HCT116 (cell line): ENCODE measurements around the gene SCD5. TPM values are rescaled to one million over a fixed set of nuclear protein-coding genes. Genes with fewer than 3 reads are reported as not detected.

ENCODE experiments used
- ATAC-seq: fragments of 200-7000 bp; cut with Tn5 transposase; 2 replicates; pipeline ENCODE4 v1.9.1; 2020; ENCODE audit warnings: mild to moderate bottlenecking, moderate library complexity
- BruUV-seq: library from RNA; stranded (reverse); fragments of 400-500 nt; replicated peaks from 2 replicates; lab custom pipeline; 2021; lab: Mats Ljungman, UMichigan
- CTCF ChIA-PET: fragments of 300-600 bp; sonication (Branson Sonifier 250); formaldehyde crosslinking; loops from one replicate; lab custom pipeline; 2021; ENCODE audit warnings: antibody characterized with exemption; lab: Charles Lee
- POLR2A ChIA-PET: fragments of 300-600, 350-600 bp; sonication (Branson Sonifier 250); formaldehyde crosslinking; loops from one replicate; lab custom pipeline; 2021; ENCODE audit warnings: antibody characterized with exemption; lab: Charles Lee
- RAD21 ChIA-PET, 2 experiments: fragments of 300-600 bp; sonication (Branson Sonifier 250); formaldehyde crosslinking; loops; one replicate each; lab custom pipeline; 2023; ENCODE audit warnings: low total read pairs in 2 of 2; ENCODE audit not compliant: uncharacterized antibody in 2 of 2, unreplicated experiment in 2 of 2, low non-redundant PET in 1 of 2; lab: Charles Lee
- DNase-seq: peaks from one replicate; pipeline ENCODE4 v3.0.0-alpha.2; 2010; ENCODE audit warnings: low read depth, low spot score
- H2AFZ ChIP-seq: fragments of 200-600 bp; shearing (Covaris generic), sonication (generic); 2 replicates; pipeline ENCODE4 v1.6.1; 2017; ENCODE audit warnings: low read depth, mixed run types, mixed read lengths, antibody characterized with exemption, low read length; ENCODE audit not compliant: poor library complexity, severe bottlenecking
- H3K27ac ChIP-seq: 2 replicates; pipeline ENCODE4 v1.5.1; 2012; ENCODE audit warnings: low read depth, low read length
- H3K27me3 ChIP-seq: fragments of 200-600 bp; sonication (generic); 2 replicates; pipeline ENCODE4 v1.6.1; 2016; ENCODE audit warnings: mixed run types, low read length, mixed read lengths; ENCODE audit not compliant: insufficient read depth
- H3K36me3 ChIP-seq, 2 experiments: fragments of 200-500 bp in 1 of 2; fragments of 200-600 bp in 1 of 2; sonication (Bioruptor generic) in 1 of 2; sonication (generic) in 1 of 2; 2 replicates each; pipeline versions ENCODE4 v1.5.1 to v1.6.1; 2014 to 2016; ENCODE audit warnings: low read length in 2 of 2, inconsistent platforms in 1 of 2, mixed read lengths in 1 of 2, mixed run types in 1 of 2; ENCODE audit not compliant: insufficient read depth in 2 of 2, control insufficient read depth in 1 of 2
- H3K4me1 ChIP-seq, 2 experiments: fragments of 200-600 bp in 1 of 2; sonication (generic) in 1 of 2; 2 replicates each; pipeline versions ENCODE4 v1.5.1 to v1.6.1; 2012 to 2017; ENCODE audit warnings: low read length in 2 of 2, inconsistent platforms in 1 of 2, mild to moderate bottlenecking in 1 of 2, mixed read lengths in 1 of 2, mixed run types in 1 of 2, moderate library complexity in 1 of 2; ENCODE audit not compliant: insufficient read depth in 2 of 2, control insufficient read depth in 1 of 2
- H3K4me2 ChIP-seq: fragments of 200-600 bp; sonication (generic); 2 replicates; pipeline ENCODE4 v1.6.1; 2017; ENCODE audit warnings: mixed run types, low read length, mixed read lengths
- H3K4me3 ChIP-seq, 2 experiments: fragments of 200-600 bp in 1 of 2; sonication (generic) in 1 of 2; replicated peaks in 1 of 2; 2 replicates each; pipeline ENCODE4 v1.5.1; 2011 to 2016; ENCODE audit warnings: low read length in 2 of 2, control low read depth in 1 of 2, low read depth in 1 of 2, mild to moderate bottlenecking in 1 of 2, mixed read lengths in 1 of 2, mixed run types in 1 of 2
- H3K79me2 ChIP-seq: fragments of 200-600 bp; sonication (generic); 2 replicates; pipeline ENCODE4 v1.6.1; 2017; ENCODE audit warnings: mild to moderate bottlenecking, mixed run types, low read length, moderate library complexity, mixed read lengths; ENCODE audit not compliant: insufficient read depth
- H3K9ac ChIP-seq: fragments of 200-600 bp; sonication (generic); 2 replicates; pipeline ENCODE4 v1.6.1; 2016; ENCODE audit warnings: low read length, mixed read lengths
- H3K9me2 ChIP-seq: fragments of 200-600 bp; sonication (generic), shearing (Covaris generic); 2 replicates; pipeline ENCODE4 v1.6.1; 2017; ENCODE audit warnings: mixed run types, mild to moderate bottlenecking, moderate library complexity; ENCODE audit not compliant: insufficient read depth
- H3K9me3 ChIP-seq, 2 experiments: fragments of 200-500 bp in 1 of 2; fragments of 200-600 bp in 1 of 2; sonication (Bioruptor generic) in 1 of 2; sonication (generic) in 1 of 2; 2 replicates each; pipeline ENCODE4 v1.6.1; 2014 to 2017; ENCODE audit warnings: low read length in 2 of 2, mixed read lengths in 2 of 2, inconsistent platforms in 1 of 2, low read depth in 1 of 2, mild to moderate bottlenecking in 1 of 2, mixed run types in 1 of 2, moderate library complexity in 1 of 2; ENCODE audit not compliant: control insufficient read depth in 1 of 2, insufficient read depth in 1 of 2
- H4K20me1 ChIP-seq: fragments of 200-600 bp; sonication (generic), shearing (Covaris generic); 2 replicates; pipeline ENCODE4 v1.6.1; 2017; ENCODE audit warnings: mixed run types, mild to moderate bottlenecking, moderate library complexity; ENCODE audit not compliant: insufficient read depth
- CBX3 ChIP-seq: IDR thresholded peaks from 2 replicates; pipeline ENCODE4 v1.6.1; 2012; ENCODE audit warnings: low read depth
- CEBPB ChIP-seq: IDR thresholded peaks from 2 replicates; pipeline ENCODE4 v1.6.1; 2012; ENCODE audit warnings: low read depth
- EGR1 ChIP-seq: IDR thresholded peaks from 2 replicates; pipeline ENCODE4 v1.6.1; 2012; ENCODE audit warnings: low read depth
- ELF1 ChIP-seq: IDR thresholded peaks from 2 replicates; pipeline ENCODE4 v1.6.1; 2012; ENCODE audit warnings: low read depth, borderline replicate concordance
- EZH2 ChIP-seq: fragments of 200-600 bp; sonication (generic); IDR thresholded peaks from 2 replicates; pipeline ENCODE4 v1.6.1; 2017; ENCODE audit warnings: antibody characterized with exemption, mixed run types
- JUND ChIP-seq: IDR thresholded peaks from 2 replicates; pipeline ENCODE4 v1.6.1; 2012
- POLR2A ChIP-seq: IDR thresholded peaks from 2 replicates; pipeline ENCODE4 v1.7.0; 2011; ENCODE audit warnings: borderline replicate concordance; ENCODE audit not compliant: insufficient read depth, insufficient read length; ENCODE audit errors: extremely low read depth
- POLR2AphosphoS5 ChIP-seq: IDR thresholded peaks from 2 replicates; pipeline ENCODE4 v1.6.1; 2011; ENCODE audit warnings: mild to moderate bottlenecking, low read depth, low read length, moderate library complexity
- RAD21 ChIP-seq: IDR thresholded peaks from 2 replicates; pipeline ENCODE4 v1.6.1; 2012; ENCODE audit warnings: low read depth, mild to moderate bottlenecking
- SIN3A ChIP-seq: IDR thresholded peaks from 2 replicates; pipeline ENCODE4 v1.6.1; 2012; ENCODE audit warnings: low read depth
- TCF7L2 ChIP-seq: IDR thresholded peaks from 2 replicates; pipeline ENCODE4 v1.7.0; 2011; ENCODE audit warnings: borderline replicate concordance, inconsistent platforms; ENCODE audit not compliant: insufficient read depth, insufficient read length; ENCODE audit errors: extremely low read depth
- YY1 ChIP-seq: IDR thresholded peaks from 2 replicates; pipeline ENCODE4 v1.6.1; 2011; ENCODE audit warnings: low read length, low read depth, moderate library complexity, mild to moderate bottlenecking; ENCODE audit not compliant: insufficient replicate concordance; ENCODE audit errors: extremely low read depth
- intact Hi-C: fragments of 100-400 bp; cut with micrococcal nuclease; formaldehyde crosslinking; loops from 2 replicates; pipeline ENCODE4 v1.10.0; 2022
- total RNA-seq: library from RNA; stranded (reverse); gene quantifications from one replicate; pipeline ENCODE4 v1.2.1, GENCODE V29; 2021; ENCODE audit not compliant: unreplicated experiment
- TF ChIP-seq, protein P1 (sequence below), 3 experiments: fragments of 200-600 bp in 1 of 3; sonication (generic) in 1 of 3; IDR thresholded peaks in 2 of 3; conservative IDR thresholded peaks in 1 of 3; 2 replicates each; pipeline ENCODE4 v1.5.1; 2012 to 2017; ENCODE audit warnings: low read depth in 2 of 3, low read length in 2 of 3, antibody characterized with exemption in 1 of 3, borderline replicate concordance in 1 of 3, control low read depth in 1 of 3, mild to moderate bottlenecking in 1 of 3, mixed read lengths in 1 of 3, mixed run types in 1 of 3, moderate library complexity in 1 of 3; ENCODE audit not compliant: insufficient read depth in 1 of 3

SCD5 gene
- total RNA-seq, 1 experiment from 2014 or later = 21.7 TPM

DNA sequence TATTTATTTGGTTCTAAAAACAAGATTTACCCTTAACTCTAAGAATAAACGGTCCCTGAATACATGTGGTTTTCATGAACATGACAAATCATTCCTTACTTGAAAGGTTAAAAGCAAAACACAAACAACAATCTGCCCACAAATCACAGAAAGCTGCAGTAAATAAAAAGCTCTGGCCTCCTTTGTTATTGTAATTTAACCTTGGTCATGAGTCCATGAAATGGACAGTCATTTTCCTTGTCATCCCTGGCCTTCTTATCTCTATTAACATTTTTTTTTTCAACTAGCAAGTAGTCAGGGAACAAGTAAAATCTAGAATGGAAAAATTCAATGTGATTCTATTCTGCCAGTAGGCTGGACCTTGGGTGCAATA, 92.7 kb downstream of the SCD5 start:
- Histone ChIP-seq H3K9ac (no peak overlapping the region), H3K4me2 (no peak overlapping the region), H3K9me3 (no peaks in the 10 kb centered on the region), H3K36me3 (no peaks in the 10 kb centered on the region), H3K27me3 (no peaks in the 10 kb centered on the region), H3K9me2 (no peaks in the 10 kb centered on the region), H3K27ac (no peak overlapping the region), H3K4me1 (no peaks in the 10 kb centered on the region), H3K4me3 (no peak overlapping the region), H2AFZ (no peak overlapping the region), H4K20me1 (no peaks in the 10 kb centered on the region), H3K79me2 (no peaks in the 10 kb centered on the region)
- ATAC-seq (no peak), DNase-seq (no peak)
- no TSS peak for BruUV-seq
- intact Hi-C loops = no loop called here
- CTCF ChIA-PET = no interaction called here
- RAD21 ChIA-PET = no interaction called here
- POLR2A ChIA-PET = no interaction called here
- TF ChIP-seq EGR1 = no peak
- no peak for TF ChIP-seq JUND
- no peak for TF ChIP-seq ELF1
- no peak for TF ChIP-seq POLR2AphosphoS5
- TF ChIP-seq CEBPB = no peak
- TF ChIP-seq TCF7L2 = no peak
- TF ChIP-seq SIN3A = no peak
- TF ChIP-seq RAD21 = no peak
- no peak for TF ChIP-seq EZH2
- no peak for TF ChIP-seq YY1
- TF ChIP-seq, protein P1, sequence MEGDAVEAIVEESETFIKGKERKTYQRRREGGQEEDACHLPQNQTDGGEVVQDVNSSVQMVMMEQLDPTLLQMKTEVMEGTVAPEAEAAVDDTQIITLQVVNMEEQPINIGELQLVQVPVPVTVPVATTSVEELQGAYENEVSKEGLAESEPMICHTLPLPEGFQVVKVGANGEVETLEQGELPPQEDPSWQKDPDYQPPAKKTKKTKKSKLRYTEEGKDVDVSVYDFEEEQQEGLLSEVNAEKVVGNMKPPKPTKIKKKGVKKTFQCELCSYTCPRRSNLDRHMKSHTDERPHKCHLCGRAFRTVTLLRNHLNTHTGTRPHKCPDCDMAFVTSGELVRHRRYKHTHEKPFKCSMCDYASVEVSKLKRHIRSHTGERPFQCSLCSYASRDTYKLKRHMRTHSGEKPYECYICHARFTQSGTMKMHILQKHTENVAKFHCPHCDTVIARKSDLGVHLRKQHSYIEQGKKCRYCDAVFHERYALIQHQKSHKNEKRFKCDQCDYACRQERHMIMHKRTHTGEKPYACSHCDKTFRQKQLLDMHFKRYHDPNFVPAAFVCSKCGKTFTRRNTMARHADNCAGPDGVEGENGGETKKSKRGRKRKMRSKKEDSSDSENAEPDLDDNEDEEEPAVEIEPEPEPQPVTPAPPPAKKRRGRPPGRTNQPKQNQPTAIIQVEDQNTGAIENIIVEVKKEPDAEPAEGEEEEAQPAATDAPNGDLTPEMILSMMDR (IDR thresholded peaks at IDR 0.05 in 2 of 3, conservative IDR thresholded peaks at IDR 0.05 in 1 of 3; ENCODE audit: borderline replicate concordance in 1 of 3, insufficient read depth in 1 of 3, low read depth in 2 of 3, low read length in 2 of 3) = no peak
- TF ChIP-seq POLR2A = no peak
- TF ChIP-seq CBX3 = no peak
